Lower leg skin (tissue), 4 donors: ENCODE measurements around the gene CALD1. TPM values are rescaled to one million over a fixed set of nuclear protein-coding genes. Genes with fewer than 3 reads are reported as not detected.
"Not testable (repeated sequence)": the region's sequence is repeated elsewhere in the genome, so short reads cannot be mapped to it uniquely, and the experiment has no call there.

Experiments
- DNase-seq, 2 donors: peaks; one replicate each; pipeline ENCODE4 v3.0.0-alpha.2; 2019; ENCODE audit warnings: low spot score in 2 of 2
- H3K4me3 ChIP-seq: fragments of 200-600 bp; sonication (generic); 2 replicates; pipeline ENCODE4 v1.5.1; 2017; ENCODE audit warnings: mild to moderate bottlenecking, low read depth; ENCODE audit not compliant: poor library complexity, severe bottlenecking
- POLR2A ChIP-seq, 2 donors: fragments of 450-650 bp; IDR thresholded peaks; one replicate each; pipeline ENCODE4 v1.6.1; 2016 to 2017; ENCODE audit warnings: antibody characterized with exemption in 2 of 2, mild to moderate bottlenecking in 1 of 2, moderate library complexity in 1 of 2
- WGBS, 2 donors: methylation state at CpG; one replicate each; pipeline ENCODE4 v1.1.5; 2018; 5-methylcytosine and 5-hydroxymethylcytosine counted together
- intact Hi-C: fragments of 100-400 bp; cut with DNase I; formaldehyde crosslinking; loops from one replicate; pipeline ENCODE4 v1.15.0; 2023; ENCODE audit warnings: low total_unique reads
- total RNA-seq, 4 donors: library from RNA; depleted of rRNA; stranded (reverse); fragments of >200 nt; gene quantifications; one replicate each; pipeline ENCODE4 v1.1.0, GENCODE V29; 2016
- TF ChIP-seq, protein P1 (sequence below), 3 donors: fragments of 450-650 bp; IDR thresholded peaks; one replicate each; pipeline ENCODE4 v1.5.1; 2016; ENCODE audit warnings: antibody characterized with exemption in 3 of 3, mild to moderate bottlenecking in 3 of 3, moderate library complexity in 2 of 3

Gene CALD1
- total RNA-seq, 4 donors from 2014 or later: 30.3 to 95.7 (median 58.0) TPM

DNA sequence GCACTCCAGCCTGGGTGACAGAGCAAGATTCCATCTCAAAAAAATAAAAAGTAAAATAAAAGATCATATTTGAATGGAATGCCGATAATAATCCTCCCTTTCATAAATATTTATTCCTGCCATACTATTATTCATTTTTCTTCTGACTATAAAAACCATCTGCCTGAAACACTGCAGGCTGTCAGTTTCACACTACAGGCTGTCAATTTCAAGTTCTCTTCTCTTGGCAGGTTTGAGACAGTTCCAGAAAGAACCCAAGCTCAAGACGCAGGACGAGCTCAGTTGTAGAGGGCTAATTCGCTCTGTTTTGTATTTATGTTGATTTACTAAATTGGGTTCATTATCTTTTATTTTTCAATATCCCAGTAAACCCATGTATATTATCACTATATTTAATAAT, 188.7 kb downstream of the CALD1 start:
- 90 to 95% methylated on average over 4 of the region's 4 CpGs for WGBS, 2 donors
- intact Hi-C loops: no loop called here
- no peak overlapping the region for H3K4me3 ChIP-seq
- no peak for DNase-seq
- TF ChIP-seq, protein P1, sequence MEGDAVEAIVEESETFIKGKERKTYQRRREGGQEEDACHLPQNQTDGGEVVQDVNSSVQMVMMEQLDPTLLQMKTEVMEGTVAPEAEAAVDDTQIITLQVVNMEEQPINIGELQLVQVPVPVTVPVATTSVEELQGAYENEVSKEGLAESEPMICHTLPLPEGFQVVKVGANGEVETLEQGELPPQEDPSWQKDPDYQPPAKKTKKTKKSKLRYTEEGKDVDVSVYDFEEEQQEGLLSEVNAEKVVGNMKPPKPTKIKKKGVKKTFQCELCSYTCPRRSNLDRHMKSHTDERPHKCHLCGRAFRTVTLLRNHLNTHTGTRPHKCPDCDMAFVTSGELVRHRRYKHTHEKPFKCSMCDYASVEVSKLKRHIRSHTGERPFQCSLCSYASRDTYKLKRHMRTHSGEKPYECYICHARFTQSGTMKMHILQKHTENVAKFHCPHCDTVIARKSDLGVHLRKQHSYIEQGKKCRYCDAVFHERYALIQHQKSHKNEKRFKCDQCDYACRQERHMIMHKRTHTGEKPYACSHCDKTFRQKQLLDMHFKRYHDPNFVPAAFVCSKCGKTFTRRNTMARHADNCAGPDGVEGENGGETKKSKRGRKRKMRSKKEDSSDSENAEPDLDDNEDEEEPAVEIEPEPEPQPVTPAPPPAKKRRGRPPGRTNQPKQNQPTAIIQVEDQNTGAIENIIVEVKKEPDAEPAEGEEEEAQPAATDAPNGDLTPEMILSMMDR (IDR thresholded peaks at IDR 0.05): no peak

DNA sequence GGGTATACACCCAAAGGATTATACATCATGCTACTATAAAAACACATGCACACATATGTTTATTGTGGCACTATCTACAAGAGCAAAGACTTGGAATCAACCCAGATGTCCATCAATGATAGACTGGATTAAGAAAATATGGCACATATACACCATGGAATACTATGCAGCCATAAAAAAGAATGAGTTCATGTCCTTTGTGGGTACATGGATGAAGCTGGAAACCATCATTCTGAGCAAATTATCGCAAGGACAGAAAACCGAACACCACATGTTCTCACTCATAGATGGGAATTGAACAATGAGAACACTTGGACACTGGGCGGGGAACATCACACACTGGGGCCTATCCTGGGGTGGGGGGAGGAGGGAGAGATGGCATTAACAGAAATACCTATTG, 202.2 kb downstream of the CALD1 start:
- intact Hi-C loops, H3K4me3 ChIP-seq, DNase-seq: not testable (repeated sequence)
- 97 to 98% methylated on average over 3 of the region's 3 CpGs for WGBS, 2 donors

DNA sequence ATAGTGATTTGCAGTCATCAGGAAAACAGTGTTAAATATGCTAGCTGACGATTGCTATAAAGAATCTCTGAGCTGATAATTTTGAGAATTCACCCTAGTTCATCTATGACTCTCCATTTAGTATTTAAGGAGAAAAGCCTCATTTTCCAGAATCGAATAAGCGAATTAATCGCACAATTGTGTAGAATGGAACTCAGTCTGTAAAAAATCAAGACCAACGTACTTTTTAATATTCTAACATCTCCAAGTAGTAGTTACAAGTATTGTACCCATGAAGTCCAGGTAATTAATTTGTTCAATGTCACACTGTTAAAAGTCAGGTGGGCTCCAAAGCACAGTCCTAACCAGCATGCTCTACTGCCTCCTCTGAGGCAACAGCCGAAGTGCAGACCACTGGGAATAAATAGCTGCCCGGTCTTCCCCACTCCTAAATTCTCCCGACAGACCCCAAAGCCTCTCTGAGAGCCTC, 206.5 kb downstream of the CALD1 start:
- no peak for TF ChIP-seq POLR2A (IDR thresholded peaks at IDR 0.05)
- WGBS, 2 donors: 49 to 51% methylated on average over 8 of the region's 8 CpGs
- intact Hi-C loops: no loop called here
- DNase-seq: no peak
- H3K4me3 ChIP-seq: peak overlapping the region; percentile 69

DNA sequence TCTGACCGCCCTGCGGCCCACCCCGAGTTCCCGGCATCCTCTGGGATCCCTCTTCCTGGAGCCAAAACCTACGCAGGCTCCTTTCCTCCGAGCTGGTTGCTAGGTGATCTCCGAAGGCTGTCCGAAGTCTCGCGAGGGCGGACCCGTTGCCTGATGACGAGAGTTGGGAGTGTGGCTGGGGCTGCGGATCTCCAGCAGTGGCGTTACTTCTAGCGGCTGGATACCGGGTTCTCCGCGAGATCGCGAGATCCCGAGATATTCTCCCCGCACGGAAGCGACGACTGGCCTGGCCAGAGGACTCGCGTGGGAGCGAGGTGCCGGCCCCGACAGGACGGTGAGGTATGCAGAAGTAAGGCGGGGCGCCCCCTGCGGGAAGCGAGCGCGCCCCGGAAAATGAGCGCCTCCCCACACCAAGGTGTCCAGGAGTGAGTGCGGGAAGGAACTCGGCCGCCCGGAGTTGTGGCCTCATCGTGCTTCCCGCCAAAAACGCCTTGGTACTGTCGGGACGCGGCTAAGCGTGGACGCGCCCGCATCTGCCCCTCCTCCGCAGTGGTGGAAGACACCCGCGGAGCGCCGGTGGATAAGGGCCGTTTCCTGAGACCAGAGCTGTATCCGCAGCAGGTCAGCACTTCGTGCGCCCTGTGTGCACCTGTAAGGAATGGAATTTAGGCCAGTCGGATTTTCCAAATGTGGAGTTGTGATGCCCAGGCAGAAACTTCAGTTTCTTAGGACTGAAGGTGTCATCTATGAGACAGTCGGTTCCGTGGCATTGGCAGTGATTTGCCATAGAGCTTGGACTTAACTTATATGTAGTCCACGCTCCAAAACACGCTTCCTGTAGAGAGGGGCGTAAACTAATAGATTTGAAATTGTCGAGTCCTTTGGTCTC, 207.2 kb downstream of the CALD1 start, which contains the start of gene AGBL3:
Gene AGBL3 (plus strand): TSS at position 146 of the 889 bp plus-strand sequence. CDS start 1,426 bp downstream, outside the sequence.
- TF ChIP-seq POLR2A (IDR thresholded peaks at IDR 0.05): no peak
- TF ChIP-seq, protein P1 (IDR thresholded peaks at IDR 0.05): no peak
- H3K4me3 ChIP-seq: peak within 1 kb of the TSS; percentile 69
- WGBS, 2 donors: 0 to 1% methylated on average over 33 to 40 of the region's 70 CpGs
- intact Hi-C loops: no loop called here
- DNase-seq: peak; percentile 92 to 99

DNA sequence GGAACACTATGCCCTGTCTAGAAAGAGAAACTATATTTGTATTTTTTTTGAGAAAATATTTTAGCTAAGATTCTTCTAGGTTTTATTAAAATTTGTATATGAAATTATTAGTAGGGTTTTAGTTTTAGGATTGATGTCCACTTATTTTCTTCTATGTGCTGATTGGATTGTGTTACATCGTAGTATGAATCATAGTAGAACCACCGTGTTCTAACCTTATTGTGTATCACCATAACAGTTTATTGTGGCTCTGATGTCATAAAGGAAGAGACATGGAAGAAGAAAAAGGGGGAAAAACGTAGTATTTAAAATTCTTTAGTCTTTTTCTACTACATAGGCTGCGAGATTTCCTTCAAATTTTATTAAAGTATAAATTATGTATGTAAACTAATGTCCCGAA, 208.7 kb downstream of the CALD1 start:
- intact Hi-C loops: no loop called here
- H3K4me3 ChIP-seq: no peak overlapping the region
- no peak for DNase-seq
- 91 to 93% methylated on average over 5 of the region's 5 CpGs for WGBS, 2 donors
- TF ChIP-seq, protein P1 (IDR thresholded peaks at IDR 0.05): no peak
- TF ChIP-seq POLR2A (IDR thresholded peaks at IDR 0.05): no peak

DNA sequence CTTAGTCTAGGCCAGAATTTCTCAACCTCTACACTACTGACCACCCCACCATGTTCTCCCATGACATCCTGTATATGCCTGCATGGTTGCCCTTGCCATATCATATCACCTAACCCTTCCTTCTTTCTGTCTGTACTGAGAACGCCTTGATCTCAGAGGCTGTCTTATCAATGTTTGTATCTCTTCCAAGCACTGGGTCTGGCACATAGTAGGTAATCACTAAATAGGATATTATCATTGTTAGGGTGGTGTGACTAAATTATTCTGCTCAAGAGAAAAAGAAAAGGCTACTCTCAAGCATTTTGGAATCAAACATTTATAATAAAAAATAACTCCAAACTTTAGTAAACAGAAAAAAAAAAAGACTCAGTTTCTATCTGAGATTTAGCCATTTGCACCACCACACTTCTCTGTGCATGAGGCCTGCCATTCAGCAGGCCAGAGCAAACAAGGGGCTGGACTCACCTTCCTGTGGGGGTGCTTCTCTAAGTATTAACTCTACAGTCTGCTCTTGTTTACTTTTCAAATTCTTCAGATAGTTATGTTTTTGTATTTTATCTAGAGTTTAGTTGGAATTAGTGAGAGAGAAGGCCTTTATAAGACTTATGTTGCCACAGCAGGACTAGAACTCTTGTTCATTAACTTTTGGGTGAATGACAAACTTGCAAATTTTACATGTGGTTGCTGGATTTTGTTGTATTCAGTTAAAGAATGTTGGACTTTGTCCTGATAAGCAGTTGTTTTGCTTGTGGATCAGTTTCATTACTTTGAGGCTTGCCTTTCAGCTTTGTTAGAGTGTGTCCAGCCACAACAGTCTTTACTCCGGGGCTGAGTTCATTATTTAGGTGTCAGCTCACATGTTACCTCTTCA, 212.3 kb downstream of the CALD1 start:
- no peak for TF ChIP-seq POLR2A (IDR thresholded peaks at IDR 0.05)
- TF ChIP-seq, protein P1 (IDR thresholded peaks at IDR 0.05): no peak
- no peak overlapping the region for H3K4me3 ChIP-seq
- no peak for DNase-seq
- intact Hi-C loops: no loop called here
- 92 to 93% methylated on average over 2 of the region's 2 CpGs for WGBS, 2 donors
